ENCODE data around the gene MAST4.

Gene MAST4

DNA sequence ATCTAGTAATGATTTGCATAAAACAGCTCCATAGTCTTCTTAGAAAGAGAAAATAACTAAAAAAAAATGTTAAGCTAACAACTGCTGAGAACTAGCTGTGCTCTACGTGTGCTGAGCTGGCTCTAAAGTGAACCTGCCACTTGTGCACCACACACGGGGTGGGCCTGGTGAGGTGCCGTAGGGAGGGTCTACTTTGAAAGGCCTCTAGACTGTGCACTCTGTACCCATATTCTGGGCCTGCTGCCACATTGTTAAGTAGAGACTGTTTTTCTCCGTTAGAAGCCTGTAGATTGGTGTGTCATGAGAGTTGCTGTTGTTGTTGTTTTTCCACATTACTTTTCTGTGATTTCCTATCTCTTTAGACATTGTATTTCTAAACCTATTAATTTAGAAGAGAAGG is 506.5 kb downstream of the MAST4 start:
- DNase-seq (ENCODE audit: low read depth) = no peak
- TF ChIP-seq, protein P1, sequence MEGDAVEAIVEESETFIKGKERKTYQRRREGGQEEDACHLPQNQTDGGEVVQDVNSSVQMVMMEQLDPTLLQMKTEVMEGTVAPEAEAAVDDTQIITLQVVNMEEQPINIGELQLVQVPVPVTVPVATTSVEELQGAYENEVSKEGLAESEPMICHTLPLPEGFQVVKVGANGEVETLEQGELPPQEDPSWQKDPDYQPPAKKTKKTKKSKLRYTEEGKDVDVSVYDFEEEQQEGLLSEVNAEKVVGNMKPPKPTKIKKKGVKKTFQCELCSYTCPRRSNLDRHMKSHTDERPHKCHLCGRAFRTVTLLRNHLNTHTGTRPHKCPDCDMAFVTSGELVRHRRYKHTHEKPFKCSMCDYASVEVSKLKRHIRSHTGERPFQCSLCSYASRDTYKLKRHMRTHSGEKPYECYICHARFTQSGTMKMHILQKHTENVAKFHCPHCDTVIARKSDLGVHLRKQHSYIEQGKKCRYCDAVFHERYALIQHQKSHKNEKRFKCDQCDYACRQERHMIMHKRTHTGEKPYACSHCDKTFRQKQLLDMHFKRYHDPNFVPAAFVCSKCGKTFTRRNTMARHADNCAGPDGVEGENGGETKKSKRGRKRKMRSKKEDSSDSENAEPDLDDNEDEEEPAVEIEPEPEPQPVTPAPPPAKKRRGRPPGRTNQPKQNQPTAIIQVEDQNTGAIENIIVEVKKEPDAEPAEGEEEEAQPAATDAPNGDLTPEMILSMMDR (IDR thresholded peaks at IDR 0.05; ENCODE audit: insufficient read depth, low read depth, low read length, missing control alignments) = no peak

DNA sequence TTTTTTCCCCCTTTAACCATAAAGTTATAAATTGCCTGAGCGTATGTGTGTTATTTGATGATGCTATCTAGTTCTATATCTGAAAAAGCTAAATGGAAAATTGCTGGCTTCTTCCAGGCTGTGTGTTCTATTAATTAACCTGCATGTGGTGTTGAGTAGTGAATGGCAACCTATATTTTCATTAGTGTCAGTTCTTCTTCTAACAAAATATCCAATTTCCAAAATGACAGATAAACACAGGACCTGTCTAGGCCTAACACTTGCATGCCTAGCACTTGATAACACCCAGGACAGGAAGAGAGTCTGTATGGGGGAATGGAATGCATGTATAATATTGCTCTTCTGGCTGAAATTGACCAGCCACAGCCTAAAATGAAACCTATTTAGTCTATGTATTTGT is 508.7 kb downstream of the MAST4 start:
- no peak overlapping the region for H3K4me3 ChIP-seq (ENCODE audit: low read depth, low read length)
- DNase-seq (ENCODE audit: low read depth) = no peak
- TF ChIP-seq, protein P1 (IDR thresholded peaks at IDR 0.05; ENCODE audit: insufficient read depth, low read depth, low read length, missing control alignments) = no peak

More for the DNA sequence above, 506.5 kb downstream of the MAST4 start:
- no peak overlapping the region for H3K4me3 ChIP-seq (ENCODE audit: low read depth, low read length)

DNA sequence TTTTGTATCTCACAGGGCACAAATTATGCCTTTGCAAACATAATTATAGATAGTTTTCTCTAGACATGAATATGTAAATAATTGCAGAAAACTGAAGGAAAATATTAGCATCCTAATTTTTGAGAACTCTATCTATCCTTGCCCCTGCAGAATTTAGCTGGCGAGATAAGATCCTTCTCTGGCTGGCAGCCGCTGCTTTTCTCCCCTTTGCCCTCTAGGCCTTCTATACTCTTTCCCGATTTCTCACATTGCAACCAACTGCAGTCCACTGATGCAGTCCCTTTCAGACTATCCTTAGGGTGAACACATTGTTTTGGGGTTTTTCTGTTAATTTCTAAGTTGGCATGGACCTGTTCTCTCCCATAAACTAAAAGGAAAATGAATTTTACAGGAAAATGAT is 509.1 kb downstream of the MAST4 start:
- TF ChIP-seq, protein P1 (IDR thresholded peaks at IDR 0.05; ENCODE audit: insufficient read depth, low read depth, low read length, missing control alignments) = no peak
- no peak for DNase-seq (ENCODE audit: low read depth)
- no peak overlapping the region for H3K4me3 ChIP-seq (ENCODE audit: low read depth, low read length)

DNA sequence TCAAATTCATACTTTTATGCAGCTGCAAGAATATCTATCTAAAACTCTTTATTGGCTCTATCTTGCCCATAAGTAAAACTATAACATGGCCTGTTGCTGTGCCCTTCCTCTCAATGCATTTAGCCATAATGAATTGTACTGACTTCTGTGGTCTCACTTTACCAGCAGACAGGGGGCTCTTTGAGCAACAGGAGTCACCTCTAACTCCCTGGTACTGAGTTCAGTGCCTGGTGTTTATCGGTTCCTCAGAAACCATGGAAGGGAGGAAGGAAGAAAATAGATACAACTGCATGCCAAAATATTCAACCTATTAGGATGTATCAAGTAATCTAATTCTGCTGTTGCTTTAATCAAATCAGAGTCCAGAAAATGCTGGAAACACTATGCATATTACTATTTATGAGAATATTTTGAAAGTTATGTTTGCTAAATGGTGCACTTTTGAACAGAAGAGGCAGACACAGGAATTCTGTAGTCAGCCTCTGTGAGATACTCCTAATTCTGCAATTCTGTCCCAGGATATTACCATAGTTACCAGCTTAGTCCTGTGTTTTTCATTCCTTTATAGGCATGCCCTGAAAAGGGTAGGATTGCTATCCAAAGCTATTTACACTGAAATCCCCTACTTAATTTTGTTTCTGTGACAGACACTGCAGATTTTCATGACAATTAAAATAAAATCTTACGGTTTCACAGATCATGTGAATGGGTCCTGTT is 510.6 kb downstream of the MAST4 start:
- TF ChIP-seq, protein P1 (IDR thresholded peaks at IDR 0.05; ENCODE audit: insufficient read depth, low read depth, low read length, missing control alignments) = no peak
- no peak overlapping the region for H3K4me3 ChIP-seq (ENCODE audit: low read depth, low read length)
- no peak for DNase-seq (ENCODE audit: low read depth)

DNA sequence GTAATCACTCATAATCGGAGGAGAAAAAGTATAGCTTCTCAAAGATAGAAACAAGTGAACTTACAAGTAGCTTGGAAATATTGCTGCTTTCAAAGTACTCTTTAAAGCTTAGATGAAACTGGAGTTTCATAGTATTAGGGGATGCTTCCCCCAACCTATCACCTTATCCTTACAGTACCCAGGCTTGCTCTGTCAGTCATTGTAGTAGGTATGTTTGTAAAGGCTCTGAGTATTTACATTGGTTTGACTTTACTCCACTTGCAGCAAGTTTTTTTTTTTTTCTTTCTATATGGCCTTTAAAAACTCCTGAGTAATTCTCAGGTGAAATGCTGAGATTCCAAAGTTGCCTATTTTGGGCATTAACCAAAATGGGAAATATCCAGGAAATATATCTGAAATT is 515.6 kb downstream of the MAST4 start:
- DNase-seq (ENCODE audit: low read depth) = no peak
- TF ChIP-seq, protein P1 (IDR thresholded peaks at IDR 0.05; ENCODE audit: insufficient read depth, low read depth, low read length, missing control alignments) = no peak
- no peak overlapping the region for H3K4me3 ChIP-seq (ENCODE audit: low read depth, low read length)

DNA sequence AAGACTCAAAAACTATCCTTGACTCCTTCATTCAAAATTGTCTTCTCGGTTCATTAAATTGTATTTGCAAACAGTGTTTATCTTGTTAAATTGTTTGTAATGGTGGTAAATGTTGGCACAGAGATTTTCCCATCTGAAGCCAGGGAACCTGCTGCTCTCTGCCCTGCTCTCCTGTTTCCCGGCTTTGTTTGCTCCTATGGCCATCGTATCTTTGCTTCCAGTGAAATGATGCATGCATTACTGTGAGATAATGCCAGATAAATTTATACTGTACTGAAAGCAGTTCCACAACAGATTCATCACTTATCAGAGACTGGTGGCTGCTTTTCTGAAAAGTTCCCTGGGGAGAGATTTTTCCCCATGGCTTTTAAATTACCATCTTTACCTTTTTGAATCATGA is 519.1 kb downstream of the MAST4 start:
- TF ChIP-seq, protein P1 (IDR thresholded peaks at IDR 0.05; ENCODE audit: insufficient read depth, low read depth, low read length, missing control alignments) = no peak
- H3K4me3 ChIP-seq (ENCODE audit: low read depth, low read length) = no peak overlapping the region
- DNase-seq (ENCODE audit: low read depth) = no peak

DNA sequence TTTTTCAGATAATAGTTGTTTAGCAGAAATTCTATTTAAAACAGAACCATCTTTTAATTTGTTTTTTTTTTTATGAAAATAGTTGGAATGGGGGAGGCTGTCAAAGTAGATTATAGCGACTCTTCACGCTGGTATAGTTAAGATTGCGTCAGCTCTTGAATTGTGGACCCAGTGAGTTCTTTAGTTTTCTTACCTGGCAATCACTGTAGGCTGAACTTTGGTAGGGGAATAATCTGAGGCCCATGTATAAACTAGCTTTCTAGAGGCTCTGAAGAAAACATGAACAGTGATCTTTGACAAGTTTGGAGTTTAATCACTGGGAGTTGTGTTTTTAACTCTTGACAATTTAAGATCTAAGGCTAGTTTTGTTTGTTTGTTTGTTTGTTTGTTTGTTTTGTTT is 519.6 kb downstream of the MAST4 start:
- TF ChIP-seq, protein P1 (IDR thresholded peaks at IDR 0.05; ENCODE audit: insufficient read depth, low read depth, low read length, missing control alignments) = no peak
- no peak overlapping the region for H3K4me3 ChIP-seq (ENCODE audit: low read depth, low read length)
- no peak for DNase-seq (ENCODE audit: low read depth)

All from GM12865 (cell line).